ENCODE measurements around the gene PVALEF. TPM values are rescaled to one million over a fixed set of nuclear protein-coding genes. Genes with fewer than 3 reads are reported as not detected.

PVALEF gene
- total and polyA plus RNA-seq, 2 of the 13 experiments (the other 11 are each of a cell fraction or from before 2014, with no cell fraction given), result 0.18 TPM

GRCh38 chr17:81126281-81127132 is 38.8 kb upstream of the PVALEF start:
- no TSS peak for BruUV-seq (replicated peaks)
- Histone ChIP-seq H3K4me3 (replicated peaks in 1 of 3; ENCODE audit: insufficient read depth in 1 of 3, low read depth in 2 of 3, low read length in 3 of 3) (no peak overlapping the region), H2AFZ (ENCODE audit: low read length) (no peak overlapping the region), H3K9me3 (ENCODE audit: low read length) (no peaks in the 10 kb centered on the region), H3K27me3 (ENCODE audit: control insufficient read depth in 1 of 2, insufficient read depth in 2 of 2, low read length in 2 of 2) (no peaks in the 10 kb centered on the region), H3K9ac (ENCODE audit: insufficient read depth, low read depth, low read length) (no peak overlapping the region), H3K27ac (ENCODE audit: extremely low read length, insufficient read depth, low read length) (no peak overlapping the region), H3K79me2 (ENCODE audit: insufficient read depth, low read length) (no peaks in the 10 kb centered on the region), H3K4me1 (ENCODE audit: insufficient read depth, low read length) (peaks cover 23% of the 10 kb centered on the region), H3K4me2 (ENCODE audit: low read depth, low read length) (no peak overlapping the region), H4K20me1 (ENCODE audit: insufficient read depth, low read length) (no peaks in the 10 kb centered on the region; the same call in 1 of the 2 replicates), H3K36me3 (replicated peaks in 1 of 2; ENCODE audit: control insufficient read depth in 1 of 2, insufficient read depth in 2 of 2, low read length in 2 of 2) (no peaks in the 10 kb centered on the region)
- in situ Hi-C loops (cut with HindIII; ENCODE audit: extremely low pct_ligation_motif_present, low pct_unique_long_range_greater_than_20kb) (no loop called here), intact Hi-C loops (cut with micrococcal nuclease; ENCODE audit: unreplicated experiment) (no loop called here)
- no peak for DNase-seq (ENCODE audit: low spot score)
- ATAC-seq, result no peak
- TF ChIP-seq YEATS4 (CRISPR knock-in tag; IDR thresholded peaks at IDR 0.05; ENCODE audit: borderline replicate concordance), result no peak
- TF ChIP-seq AGO2 (optimal IDR thresholded peaks at IDR 0.05; ENCODE audit: low read depth, low read length), result peak; percentile 18
- TF ChIP-seq MAF1 (CRISPR knock-in tag; IDR thresholded peaks at IDR 0.05; ENCODE audit: borderline replicate concordance), result no peak
- peak; percentile 27 for TF ChIP-seq HNRNPK (IDR thresholded peaks at IDR 0.05; ENCODE audit: low read depth, low read length, poor library complexity, severe bottlenecking)
- POLR2A ChIA-PET, result no interaction called here
- WGBS (ENCODE audit: low lambda C conversion rate), result 82% methylated on average over 19 of the region's 34 CpGs
- no peak for FAIRE-seq
- CTCF ChIA-PET (ENCODE audit: low intra/inter-chr PET ratio, low total read pairs), result no interaction called here

- in situ Hi-C loops (cut with HindIII; ENCODE audit: extremely low pct_ligation_motif_present, low pct_unique_long_range_greater_than_20kb) (no loop called here), intact Hi-C loops (cut with micrococcal nuclease; ENCODE audit: unreplicated experiment) (no loop called here)
- no peak overlapping the region for H3K27ac ChIP-seq (ENCODE audit: extremely low read length, insufficient read depth, low read length)
- whole genome bisulfite sequencing (ENCODE audit: low lambda C conversion rate), result 42% methylated on average over 4 of the region's 5 CpGs
- no peak for TF ChIP-seq YEATS4 (CRISPR knock-in tag; IDR thresholded peaks at IDR 0.05; ENCODE audit: borderline replicate concordance)
- TF ChIP-seq POLR2AphosphoS5 (IDR thresholded peaks at IDR 0.05; ENCODE audit: low read depth, low read length), result no peak
- no peak for TF ChIP-seq IKZF1 (IDR thresholded peaks at IDR 0.05)
- no peak for TF ChIP-seq ZSCAN31 (CRISPR knock-in tag; IDR thresholded peaks at IDR 0.05; ENCODE audit: low read depth)
- no peak for TF ChIP-seq SALL2 (CRISPR knock-in tag; IDR thresholded peaks at IDR 0.05)
- no peak for TF ChIP-seq ZNF274 (CRISPR knock-in tag; IDR thresholded peaks at IDR 0.05)
- TF ChIP-seq ZNF550 (CRISPR knock-in tag; IDR thresholded peaks at IDR 0.05; ENCODE audit: borderline replicate concordance), result no peak
- TF ChIP-seq GABPB1 (CRISPR knock-in tag; IDR thresholded peaks at IDR 0.05), result no peak
- TF ChIP-seq SP1 (IDR thresholded peaks at IDR 0.05), result no peak
- TF ChIP-seq SP1 (CRISPR knock-in tag; IDR thresholded peaks at IDR 0.05), result no peak
- no peak for TF ChIP-seq MTA1 (CRISPR knock-in tag; IDR thresholded peaks at IDR 0.05; ENCODE audit: borderline replicate concordance)
- TF ChIP-seq ZNF234 (CRISPR knock-in tag; conservative IDR thresholded peaks at IDR 0.05), result no peak
- CTCF ChIA-PET (ENCODE audit: low intra/inter-chr PET ratio, low total read pairs), result no interaction called here
- H4K20me1 ChIP-seq (ENCODE audit: insufficient read depth, low read length), result no peaks in the 10 kb centered on the region; the same call in 1 of the 2 replicates
- no peak overlapping the region for H2AFZ ChIP-seq (ENCODE audit: low read length)
- ATAC-seq (no peak), DNase-seq (ENCODE audit: low spot score) (no peak), FAIRE-seq (no peak)
- no peak overlapping the region for H3K9ac ChIP-seq (ENCODE audit: insufficient read depth, low read depth, low read length)
- H3K4me2 ChIP-seq (ENCODE audit: low read depth, low read length), result no peak overlapping the region
- no peak overlapping the region for H3K4me3 ChIP-seq (replicated peaks in 1 of 3; ENCODE audit: insufficient read depth in 1 of 3, low read depth in 2 of 3, low read length in 3 of 3)
- no peaks in the 10 kb centered on the region for H3K79me2 ChIP-seq (ENCODE audit: insufficient read depth, low read length)
- peaks cover 29% of the 10 kb centered on the region for H3K4me1 ChIP-seq (ENCODE audit: insufficient read depth, low read length)
- BruUV-seq (replicated peaks), result no TSS peak
- POLR2A ChIA-PET, result no interaction called here
- H3K36me3 ChIP-seq (replicated peaks in 1 of 2; ENCODE audit: control insufficient read depth in 1 of 2, insufficient read depth in 2 of 2, low read length in 2 of 2), result no peaks in the 10 kb centered on the region
- no peaks in the 10 kb centered on the region for H3K9me3 ChIP-seq (ENCODE audit: low read length)
- no peaks in the 10 kb centered on the region for H3K27me3 ChIP-seq (ENCODE audit: control insufficient read depth in 1 of 2, insufficient read depth in 2 of 2, low read length in 2 of 2)
These were observed 38.2 kb upstream of the PVALEF start for GRCh38 chr17:81127133-81127455.
